Suprapubic skin (tissue), 4 donors: ENCODE measurements around the gene TAP2.

ENCODE experiments used
- CTCF ChIP-seq, 2 donors: fragments of 200-600 bp in 1 of 2; fragments of 450-650 bp in 1 of 2; sonication (generic) in 1 of 2; IDR thresholded peaks; one replicate each; pipeline ENCODE4 v1.5.1; 2016 to 2019; ENCODE audit warnings: antibody characterized with exemption in 2 of 2, mild to moderate bottlenecking in 1 of 2, moderate library complexity in 1 of 2
- POLR2A ChIP-seq, 2 donors: fragments of 450-650 bp; IDR thresholded peaks; one replicate each; pipeline ENCODE4 v1.6.1; 2017; ENCODE audit warnings: antibody characterized with exemption in 2 of 2, mild to moderate bottlenecking in 2 of 2, moderate library complexity in 2 of 2
- POLR2AphosphoS5 ChIP-seq, 3 donors: sonication (generic); formaldehyde crosslinking; IDR thresholded peaks; one replicate each; pipeline ENCODE4 v1.6.1; 2017; ENCODE audit warnings: antibody characterized with exemption in 3 of 3

- TF ChIP-seq CTCF (IDR thresholded peaks at IDR 0.05) (no peak), POLR2AphosphoS5 (IDR thresholded peaks at IDR 0.05) (no peak), POLR2A (IDR thresholded peaks at IDR 0.05) (no peak)
These were observed 1.7 kb downstream of the TAP2 start for GRCh38 chr6:32836873-32837272.
